H1 (cell line): ENCODE measurements around the gene CHST13. TPM values are rescaled to one million over a fixed set of nuclear protein-coding genes. Genes with fewer than 3 reads are reported as not detected.

ENCODE experiments used
- E2F6 ChIP-seq: IDR thresholded peaks from 2 replicates; pipeline ENCODE4 v1.6.1; 2012; ENCODE audit warnings: inconsistent platforms
- SP2 ChIP-seq: IDR thresholded peaks from 2 replicates; pipeline ENCODE4 v1.6.1; 2012; ENCODE audit warnings: mild to moderate bottlenecking, low read length, inconsistent platforms
- SP4 ChIP-seq: IDR thresholded peaks from 2 replicates; pipeline ENCODE4 v1.6.1; 2012; ENCODE audit warnings: low read length, inconsistent platforms
- polyA plus RNA-seq, 7 experiments: library from polyadenylated mRNA; depleted of rRNA in 3 of 7; stranded (reverse) in 5 of 7; unstranded in 2 of 7; fragments of >200 nt in 5 of 7; fragments of 200-250 nt in 2 of 7; gene quantifications; 1 replicate in 5 of 7; 2 replicates in 1 of 7; 4 replicates in 1 of 7; pipeline versions ENCODE4 v1.2.1 to v1.2.3, GENCODE V29; 2011 to 2013; ENCODE audit warnings: missing spikeins in 2 of 7, mixed read lengths in 2 of 7
- total RNA-seq: library from RNA; stranded (reverse); fragmentation: NEBNext Ultra II Directional; extraction: Animal tissue kit (Norgen Biotek cat#: 25700); gene quantifications from 2 replicates; pipeline ENCODE4 v1.2.1, GENCODE V29; 2021

Gene CHST13
- total and polyA plus RNA-seq, 2 of the 8 experiments (the other 6 are each of a cell fraction or from before 2014, with no cell fraction given), result 5.4 to 11.7 TPM

GRCh38 chr3:126497956-126498355 lies 26.0 kb upstream of the CHST13 start (continued):
- TF ChIP-seq E2F6, result no peak
- TF ChIP-seq SP4, result no peak
- TF ChIP-seq SP2, result no peak
